Hepatic stellate cell (primary cell): ENCODE data around the gene RXRA.
"Not testable (repeated sequence)": the region's sequence is repeated elsewhere in the genome, so short reads cannot be mapped to it uniquely, and the experiment has no call there.

Source experiments
- DNase-seq: peaks from one replicate; pipeline ENCODE4 v3.0.0; 2011; ENCODE audit warnings: low spot score

The RXRA gene

DNA sequence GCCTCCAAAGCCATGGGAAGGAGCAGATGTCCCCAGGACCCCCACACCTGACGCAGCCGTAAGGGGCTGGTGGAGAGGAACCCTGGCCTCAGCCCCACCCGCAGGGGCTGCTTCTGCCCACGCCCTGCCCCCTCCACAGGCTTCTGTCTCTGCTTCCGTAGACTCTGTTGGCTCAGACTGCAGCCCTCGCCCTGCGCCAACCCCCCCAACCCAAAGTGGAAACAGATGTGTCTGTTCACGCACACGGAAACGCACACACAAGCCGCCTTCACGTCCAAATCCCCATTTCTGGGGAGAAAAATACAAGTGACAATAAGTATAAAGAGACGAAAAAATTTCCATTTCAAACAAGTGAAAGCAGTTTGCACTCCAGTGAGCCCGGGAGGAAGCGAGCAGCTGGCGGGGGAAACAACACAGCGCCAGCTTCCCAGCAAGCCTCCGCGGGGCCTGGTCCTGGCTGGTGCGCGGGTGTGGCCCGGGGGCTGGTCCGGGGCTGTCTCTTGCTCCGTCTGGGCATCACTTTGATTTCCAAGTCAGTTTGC is 32.6 kb upstream of the RXRA start:
- DNase-seq: no peak

DNA sequence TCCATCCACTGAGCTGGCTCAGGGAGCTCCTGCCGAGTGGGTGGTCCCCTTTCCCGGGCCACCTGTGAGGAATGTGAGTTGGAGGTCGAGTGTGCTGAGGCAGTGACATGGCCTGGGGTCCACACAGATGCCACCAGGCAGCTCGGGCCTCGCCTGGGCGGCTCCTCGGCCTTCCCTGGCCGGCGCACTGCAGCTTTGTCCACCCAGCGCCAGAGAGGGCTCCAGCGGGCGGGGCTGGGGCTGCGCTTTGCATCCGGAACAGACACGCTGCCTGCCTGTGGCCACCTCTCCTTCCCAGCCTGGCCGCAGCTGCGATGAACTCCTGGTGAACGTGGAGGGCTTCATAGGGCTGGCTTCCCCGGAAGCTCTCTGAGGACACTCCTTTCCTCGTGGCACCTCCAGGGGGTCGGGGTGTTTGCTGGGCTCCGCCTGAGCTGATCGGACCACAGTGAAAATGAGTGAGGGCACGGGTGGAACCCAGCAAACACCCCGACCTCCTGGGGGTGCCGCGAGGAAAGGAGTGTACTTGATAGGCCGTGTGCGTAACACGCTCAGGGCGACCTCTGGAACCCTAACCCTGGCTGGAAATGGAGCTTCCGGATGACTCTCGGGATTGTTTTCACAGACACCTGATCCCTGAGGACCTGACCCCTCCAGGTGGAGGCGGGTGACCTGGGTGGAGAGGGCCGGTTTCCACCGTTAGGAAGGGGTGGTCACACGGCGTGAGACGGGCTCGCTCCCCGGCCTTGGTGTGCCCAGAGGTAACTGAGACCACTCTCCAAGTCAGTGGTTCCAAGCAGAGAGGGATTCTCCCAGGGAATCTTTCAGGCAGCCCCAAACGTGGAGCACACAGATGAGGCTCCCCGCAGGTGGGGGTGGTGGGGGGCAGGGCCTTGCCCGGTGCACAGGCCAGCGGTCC is 31.8 kb upstream of the RXRA start:
- DNase-seq: peak; percentile 55

DNA sequence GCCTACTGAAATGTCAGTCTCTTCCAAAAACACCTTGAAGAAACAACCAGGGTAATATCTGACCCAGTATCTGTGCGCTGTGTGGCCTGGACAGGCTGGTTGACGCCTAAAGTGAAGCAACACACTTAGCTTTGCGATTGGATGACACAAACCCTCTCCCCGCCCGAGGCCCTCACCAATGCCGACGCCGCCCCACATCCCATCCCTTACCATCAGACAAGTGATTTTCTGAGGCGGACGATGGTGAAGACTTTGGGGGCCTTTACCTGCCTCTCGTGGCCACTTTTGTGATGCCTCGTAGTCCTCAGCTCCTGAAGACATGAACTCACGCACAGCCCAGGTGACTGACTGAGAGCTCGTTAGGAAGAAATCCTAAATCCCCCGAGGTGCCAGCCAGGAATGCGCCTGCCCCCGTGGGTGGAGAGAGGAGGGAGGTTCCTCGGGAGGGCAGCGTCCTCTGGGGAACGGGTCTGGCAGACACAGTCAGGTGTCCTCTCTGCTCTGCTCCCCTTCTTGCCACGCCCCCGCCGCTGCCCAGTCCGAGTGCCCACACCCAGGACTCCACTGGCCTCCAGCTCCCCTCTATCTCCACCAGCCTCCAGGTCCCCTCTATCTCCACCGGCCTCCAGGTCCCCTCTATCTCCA is 31.0 kb upstream of the RXRA start:
- no peak for DNase-seq

DNA sequence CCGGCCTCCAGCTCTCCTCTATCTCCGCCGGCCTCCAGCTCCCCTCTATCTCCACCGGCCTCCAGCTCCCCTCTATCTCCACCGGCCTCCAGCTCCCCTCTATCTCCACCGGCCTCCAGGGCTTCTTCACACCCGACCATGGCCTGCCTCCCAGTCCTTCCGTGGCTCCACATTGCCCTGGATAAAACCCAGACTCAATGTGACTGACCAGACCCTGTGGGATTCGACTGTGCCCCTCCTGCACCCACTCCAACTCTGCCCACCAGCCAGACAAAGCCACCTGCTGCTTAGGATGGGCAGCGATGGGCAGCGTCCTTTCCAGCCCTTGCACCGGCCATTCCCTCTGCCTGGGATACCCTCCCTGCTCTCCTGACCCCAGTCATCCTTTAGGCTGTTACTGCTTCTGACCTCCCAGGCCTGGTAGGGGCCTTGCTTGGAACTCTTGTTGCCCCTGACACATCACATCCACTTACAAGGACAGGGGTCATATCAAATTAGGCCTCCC is 30.5 kb upstream of the RXRA start:
- no peak for DNase-seq

DNA sequence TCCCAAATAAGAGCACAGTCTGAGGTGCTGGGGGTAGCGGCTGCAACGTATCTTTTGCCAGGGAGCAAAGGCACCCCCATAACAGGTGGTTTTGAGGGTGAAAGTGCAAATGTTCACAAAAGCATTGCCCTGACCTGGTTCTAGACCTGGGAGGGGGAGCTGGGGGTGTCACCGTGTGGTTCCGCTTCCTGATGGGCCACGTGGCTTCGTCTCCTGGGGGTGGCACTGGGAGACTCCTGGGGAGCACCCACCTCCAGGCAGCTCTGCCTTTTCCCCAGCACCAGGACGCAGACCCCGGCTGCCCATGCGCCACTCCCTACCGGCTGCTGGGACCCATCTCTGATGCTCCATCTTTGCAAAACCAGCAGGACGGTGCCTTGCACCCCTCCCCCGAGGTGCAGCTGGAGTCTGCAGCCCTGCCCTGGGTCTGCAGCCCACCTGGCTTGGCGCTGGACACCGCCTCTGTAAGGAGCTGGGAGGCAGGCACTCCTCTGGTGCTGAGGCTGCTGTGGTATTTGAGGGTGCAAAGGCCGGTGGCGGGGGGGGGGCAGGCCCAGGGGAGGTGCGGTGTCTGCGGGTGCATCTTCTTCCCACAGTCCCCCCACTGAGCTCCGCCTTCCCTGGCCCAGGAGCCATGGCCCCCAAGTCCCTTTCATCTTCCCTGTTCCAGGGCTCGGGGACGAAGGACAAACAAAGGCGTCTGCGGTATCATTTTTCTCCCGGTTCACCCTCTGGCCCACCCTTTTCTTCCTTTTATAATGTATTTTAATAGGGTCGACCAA is 29.8 kb upstream of the RXRA start:
- no peak for DNase-seq

DNA sequence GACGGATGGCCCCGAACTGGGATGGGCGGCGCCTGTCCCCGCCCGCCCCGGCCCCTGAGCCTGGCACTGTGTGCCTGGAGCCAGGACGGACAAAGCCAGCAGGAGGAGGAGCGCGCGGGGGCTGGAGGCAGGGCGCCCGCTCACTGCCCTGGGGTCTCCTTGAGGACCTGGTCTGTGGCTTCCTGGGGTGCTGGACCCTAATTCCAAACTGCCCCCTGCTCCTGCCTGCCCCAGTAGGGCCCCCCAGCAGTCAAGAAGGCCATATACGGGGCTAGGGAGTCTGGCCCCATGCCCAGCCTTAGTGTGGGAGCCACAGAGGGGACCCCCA is 29.2 kb upstream of the RXRA start:
- DNase-seq: no peak

DNA sequence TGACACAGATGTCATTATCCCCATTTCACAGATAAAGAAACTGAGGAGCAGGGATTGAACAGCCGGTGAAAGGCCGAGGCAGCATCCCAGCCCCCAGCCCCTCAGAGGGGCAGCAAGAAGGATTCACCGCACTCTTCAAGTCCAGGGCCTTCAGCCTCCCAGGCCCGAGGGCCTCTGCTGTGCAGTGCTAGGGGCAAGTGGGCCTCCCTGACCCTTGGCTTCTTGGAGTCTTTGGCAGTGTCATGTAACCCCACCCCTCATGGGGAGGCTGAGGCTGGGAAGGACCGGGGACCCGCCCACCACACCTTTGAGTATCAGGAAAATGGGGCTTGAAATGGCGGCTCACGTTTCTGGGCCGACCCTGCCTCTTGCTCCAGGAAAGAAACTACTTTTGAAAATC is 28.7 kb upstream of the RXRA start:
- DNase-seq: no peak

DNA sequence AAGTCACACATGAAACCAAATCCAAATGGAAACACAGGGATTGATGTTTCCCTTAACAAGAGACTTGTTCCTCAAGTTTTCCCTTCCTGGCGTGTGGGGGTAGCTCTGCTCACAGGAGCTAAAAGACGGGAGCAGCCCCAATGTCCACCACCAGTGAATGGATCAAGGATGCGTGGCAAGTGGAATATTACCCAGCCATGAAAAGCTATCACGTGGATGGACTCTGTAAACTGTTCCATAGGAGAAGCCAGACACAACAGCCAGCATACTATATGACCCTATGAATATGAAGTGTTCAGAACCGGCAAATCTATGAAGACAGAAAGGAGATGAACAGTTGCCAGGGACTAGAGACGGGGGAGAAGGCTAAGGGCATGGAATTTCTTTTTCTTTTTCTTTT is 28.3 kb upstream of the RXRA start:
- DNase-seq: no peak

DNA sequence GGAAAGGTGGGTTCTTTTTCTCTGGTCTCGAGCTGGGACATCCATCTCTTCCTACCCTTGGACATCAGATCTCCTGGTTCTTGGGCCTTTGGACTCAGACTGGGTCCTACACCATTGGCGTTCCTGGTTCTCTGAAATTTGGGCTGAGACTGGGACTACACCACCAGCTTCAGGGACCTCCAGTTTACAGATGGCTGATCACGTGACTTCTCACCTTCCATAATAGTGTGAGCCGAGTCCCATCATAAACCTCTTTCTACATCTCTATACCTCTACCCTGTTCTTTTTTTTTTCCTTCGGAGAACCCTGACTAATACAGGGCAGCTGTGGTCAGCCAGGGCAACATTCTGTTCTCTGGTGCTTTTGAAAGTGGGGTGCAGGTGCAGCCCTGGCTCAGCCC is 27.2 kb upstream of the RXRA start:
- DNase-seq: no peak

DNA sequence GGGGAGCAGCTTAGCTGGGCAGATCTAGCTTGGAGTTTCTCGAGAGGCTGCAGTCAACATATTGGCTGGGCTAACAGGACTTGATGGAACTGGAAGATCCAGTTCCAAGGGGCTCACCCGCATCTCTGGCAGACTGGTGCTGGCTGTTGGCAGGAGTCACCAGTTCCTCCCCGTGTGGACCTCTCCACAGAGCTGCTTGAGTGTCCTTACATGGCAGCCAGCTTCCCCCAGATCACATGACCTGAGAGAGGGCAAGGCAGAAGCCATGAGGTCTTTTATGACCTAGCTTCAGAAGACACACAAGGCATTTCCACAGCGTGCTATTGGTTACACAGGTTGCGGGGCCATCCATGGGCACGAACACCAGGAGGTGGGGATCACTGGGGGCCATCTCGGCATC is 26.4 kb upstream of the RXRA start:
- no peak for DNase-seq

DNA sequence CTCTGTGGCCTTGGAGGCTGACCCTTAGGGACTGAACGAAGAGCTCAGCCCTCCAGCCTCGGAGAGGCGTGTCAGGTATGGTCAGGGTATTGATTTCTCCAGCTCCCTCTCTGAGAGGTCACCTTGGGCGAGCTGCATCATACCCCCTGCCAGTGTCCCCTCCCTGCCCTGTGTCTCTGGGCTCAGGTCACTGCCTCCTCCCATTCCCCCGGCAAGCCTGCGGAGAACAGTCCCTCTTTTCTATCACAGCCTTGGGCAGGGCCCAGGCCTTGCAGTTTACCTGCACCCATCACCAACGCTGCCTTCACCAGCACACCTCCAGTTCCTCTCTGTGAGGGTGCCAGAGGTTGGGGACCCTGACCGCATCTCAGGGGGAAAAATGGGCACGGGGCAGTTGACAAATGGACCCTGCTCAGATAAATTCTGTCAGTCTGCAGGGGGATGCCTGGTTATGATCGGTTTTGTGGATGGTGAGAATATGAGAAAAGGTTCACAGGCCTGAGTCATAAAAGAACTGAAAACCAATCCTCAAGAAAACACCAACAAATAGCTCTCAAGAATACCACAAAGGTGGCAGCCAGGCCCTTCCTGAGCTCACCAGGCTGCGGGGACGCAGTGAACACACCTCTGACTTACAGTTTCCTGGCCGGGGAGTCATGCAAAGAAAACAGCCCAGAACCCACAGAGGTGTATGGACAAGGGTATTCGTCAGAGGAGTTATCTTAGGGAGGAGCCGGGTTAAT is 24.7 kb upstream of the RXRA start:
- DNase-seq: no peak

DNA sequence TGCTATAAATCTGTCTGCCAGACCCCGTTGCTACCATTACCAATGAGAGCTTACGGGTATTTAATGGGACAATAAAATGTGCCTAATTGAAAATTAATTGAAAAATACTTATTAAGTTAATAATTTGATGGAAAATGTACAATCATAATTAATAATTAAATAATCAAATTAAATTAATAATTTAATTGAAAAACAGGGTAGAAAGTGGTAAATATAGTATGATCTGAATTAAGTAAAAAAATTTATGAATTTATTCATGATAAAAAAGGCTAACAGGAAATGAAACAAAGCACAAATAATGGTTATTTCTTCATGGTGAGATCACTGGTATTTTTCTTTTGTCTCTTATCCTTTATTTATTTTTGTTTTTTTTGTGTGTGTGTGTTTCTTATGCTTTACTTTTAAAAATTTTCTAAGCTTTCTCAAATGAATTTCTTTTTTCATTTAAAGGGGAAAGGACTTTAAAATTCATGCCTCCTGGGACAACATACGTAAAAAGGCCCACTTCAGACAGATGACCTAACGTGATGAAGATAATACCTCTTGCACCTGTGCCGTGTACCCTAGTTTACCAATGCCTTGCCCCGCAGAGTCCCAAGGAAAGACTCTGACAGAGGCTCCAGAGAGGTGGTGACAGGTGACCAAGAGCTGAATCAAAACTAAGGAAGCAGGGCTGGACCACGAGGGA is 24.0 kb upstream of the RXRA start:
- no peak for DNase-seq

DNA sequence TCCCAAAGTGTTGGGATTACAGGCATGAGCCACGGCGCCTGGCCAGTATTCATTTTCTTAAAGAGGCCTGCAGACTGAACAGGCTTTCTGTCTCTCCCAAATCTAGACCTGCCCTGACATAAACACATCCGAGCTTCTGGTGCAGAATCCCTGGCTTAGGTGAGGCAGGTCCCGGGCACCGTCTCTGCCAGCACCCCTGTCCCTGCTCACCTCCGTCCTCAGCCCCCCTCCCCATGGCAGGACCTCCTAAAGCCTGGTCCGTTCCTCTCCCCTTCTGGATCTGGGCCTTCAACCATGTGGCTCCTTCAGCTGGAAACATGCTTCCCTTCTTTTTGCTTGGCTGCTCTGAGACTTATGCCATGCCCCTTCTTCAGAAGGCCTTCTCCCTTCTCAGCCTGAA is 22.7 kb upstream of the RXRA start:
- no peak for DNase-seq

DNA sequence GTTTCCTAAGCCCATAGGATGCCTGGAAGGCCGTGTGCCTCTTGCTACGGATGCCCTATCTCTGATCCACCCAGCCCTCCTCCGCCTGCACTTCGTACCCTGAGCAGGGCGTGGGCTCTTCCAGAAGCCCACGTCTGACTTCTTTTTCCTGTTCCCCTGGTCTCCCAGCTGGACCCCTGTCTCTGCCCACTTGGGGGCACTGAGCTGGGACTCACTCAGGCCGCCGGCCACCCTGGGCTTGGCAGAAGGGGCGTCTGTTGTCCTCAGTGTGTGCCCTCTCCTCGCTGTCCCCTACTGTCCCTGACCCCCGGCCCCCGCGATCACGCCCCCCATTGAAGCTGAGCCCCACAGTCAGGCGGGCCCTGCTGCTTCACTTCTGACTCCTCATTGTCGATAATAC is 22.0 kb upstream of the RXRA start:
- no peak for DNase-seq

DNA sequence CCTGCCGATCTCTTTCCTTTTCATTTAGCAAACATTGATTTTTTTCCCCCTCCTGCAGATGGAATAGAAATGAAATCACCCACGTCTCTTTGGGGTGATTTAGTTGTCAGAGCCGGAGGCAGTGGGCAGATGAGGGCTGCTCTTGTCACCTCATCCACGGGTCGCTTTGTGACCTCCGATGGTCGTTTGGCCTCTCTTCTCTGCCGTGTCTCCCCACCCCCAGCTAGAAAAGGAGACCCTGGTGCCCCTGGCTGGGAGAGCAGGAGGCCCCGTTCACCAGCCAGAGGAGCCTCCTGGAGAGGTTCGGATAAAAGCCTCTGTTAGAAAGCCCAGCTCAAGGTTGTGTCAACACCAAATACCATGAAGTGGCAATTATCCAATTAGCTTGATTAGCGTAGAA is 21.6 kb upstream of the RXRA start:
- no peak for DNase-seq

DNA sequence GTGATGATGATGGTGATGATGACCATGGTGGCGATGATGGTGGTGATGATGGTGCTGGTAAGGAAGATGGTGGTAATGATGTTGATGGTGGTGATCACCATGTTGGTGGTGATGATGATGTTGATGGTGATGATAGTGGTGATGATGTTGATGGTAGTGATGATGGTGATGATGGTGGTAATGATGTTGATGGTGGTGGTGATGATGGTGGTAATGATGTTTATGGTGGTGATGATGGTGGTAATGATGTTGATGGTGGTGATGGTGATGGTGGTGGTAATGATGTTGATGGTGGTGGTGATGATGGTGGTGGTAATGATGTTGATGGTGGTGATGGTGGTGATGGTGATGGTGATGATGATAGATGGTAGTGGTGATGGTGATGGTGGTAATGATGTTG is 20.7 kb upstream of the RXRA start:
- DNase-seq: no peak

DNA sequence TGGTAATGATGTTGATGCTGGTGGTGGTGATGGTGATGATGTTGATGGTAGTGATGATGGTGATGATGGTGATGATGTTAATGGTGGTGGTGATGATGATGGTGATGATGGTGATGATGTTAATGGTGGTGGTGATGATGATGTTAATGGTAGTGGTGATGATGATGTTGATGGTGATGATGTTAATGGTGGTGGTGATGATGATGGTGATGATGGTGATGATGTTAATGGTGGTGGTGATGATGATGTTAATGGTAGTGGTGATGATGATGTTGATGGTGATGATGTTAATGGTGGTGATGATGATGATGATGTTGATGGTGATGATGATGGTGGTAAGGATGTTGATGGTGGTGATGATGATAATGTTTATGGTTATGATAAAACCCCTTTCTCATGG is 20.2 kb upstream of the RXRA start:
- DNase-seq: not testable (repeated sequence)

DNA sequence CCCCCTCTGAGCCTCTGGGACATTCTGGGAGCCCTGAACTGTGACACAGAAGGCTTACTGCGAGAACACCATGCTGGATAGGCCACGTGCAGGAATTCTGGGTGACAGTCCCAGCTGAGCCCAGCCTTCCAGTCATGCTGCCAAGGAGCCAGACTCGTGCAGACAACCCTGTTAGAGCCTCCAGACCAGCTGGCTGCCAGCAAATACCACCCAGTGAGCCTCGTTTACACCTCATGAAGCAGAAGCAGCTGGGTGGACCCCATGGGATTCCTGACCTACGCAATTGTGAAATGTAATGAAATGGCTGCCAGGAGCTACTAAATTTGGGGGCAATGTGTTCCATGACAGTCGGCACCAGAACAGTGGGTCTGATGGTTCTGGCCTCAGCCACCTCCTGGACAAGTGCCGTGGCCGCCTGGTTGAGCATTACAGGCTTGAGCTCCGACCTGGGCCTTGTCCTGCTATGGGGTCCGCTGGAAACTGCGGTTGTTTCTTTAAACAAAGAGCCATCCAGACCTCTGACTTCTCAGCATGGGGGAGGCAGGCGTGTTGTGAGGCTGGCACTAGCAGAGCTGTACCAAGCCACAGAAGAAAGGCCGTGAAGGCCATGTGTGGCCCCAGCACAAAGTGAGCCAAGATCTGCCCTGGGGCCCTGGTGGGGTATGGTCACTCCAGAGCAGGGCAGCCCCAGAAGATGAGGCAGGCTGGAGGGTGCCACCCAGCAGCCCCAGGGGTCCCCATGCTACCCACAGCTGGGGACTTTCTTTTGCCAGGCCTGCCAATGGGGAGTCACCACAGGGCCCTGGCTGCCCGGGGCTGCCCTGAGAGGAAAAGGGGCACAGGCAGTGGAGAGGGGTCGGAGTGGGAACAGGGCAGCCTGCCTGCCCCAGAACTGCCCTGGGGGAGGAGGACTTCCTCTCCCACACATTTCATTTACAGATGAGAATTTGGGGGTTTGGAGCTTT is 19.3 kb upstream of the RXRA start:
- DNase-seq: no peak

DNA sequence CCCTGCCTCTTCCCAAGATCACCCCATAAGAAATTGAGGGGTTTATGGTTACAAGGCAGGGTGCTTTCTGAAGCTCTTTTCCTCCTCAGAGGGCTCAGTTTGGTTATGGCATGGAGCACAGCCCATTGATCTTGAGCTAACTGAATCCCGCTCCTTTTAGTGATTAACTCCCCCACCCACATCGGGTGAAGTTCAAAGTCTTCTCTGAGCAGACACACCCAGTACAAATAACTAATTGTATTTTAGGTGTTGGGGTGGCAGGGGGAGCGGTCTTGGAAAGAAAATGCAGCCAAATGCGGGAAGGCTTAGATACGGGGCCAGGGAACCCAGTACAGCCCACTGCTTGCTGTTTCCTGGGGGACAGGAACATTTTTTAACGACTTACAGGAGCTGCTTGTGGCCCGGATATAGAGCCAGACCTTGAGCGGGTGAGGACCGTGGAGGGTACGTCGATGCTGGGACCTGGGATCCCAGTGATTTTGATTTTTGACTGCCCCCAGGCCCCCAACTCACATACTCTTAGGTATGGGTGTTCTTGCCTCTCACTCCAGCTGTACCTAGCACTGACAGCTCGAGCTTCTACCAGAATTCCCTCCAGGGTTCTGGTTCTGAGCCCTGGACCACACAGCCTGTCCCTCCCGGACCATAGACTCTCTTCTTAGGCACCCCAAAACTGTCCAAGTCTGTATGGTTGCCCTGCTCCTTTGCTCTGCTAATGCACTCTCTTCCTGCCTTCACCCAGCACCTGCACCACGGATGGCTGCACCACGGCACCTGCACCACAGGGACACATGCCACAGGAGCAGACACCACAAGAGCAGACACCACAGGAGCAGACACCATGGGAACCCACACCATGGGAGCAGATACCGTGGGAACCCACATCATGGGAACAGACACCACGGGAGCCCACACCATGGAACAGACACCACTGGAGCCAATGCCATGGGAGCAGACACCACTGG is 18.3 kb upstream of the RXRA start:
- DNase-seq: no peak
